B cell (primary cell): ENCODE results near the gene EXOC6. TPM values are rescaled to one million over a fixed set of nuclear protein-coding genes. Genes with fewer than 3 reads are reported as not detected.

Source experiments
- ATAC-seq: fragments of 200-7000 bp; cut with Tn5 transposase; one replicate; pipeline ENCODE4 v1.10.0; 2021; ENCODE audit warnings: low read depth, mild to moderate bottlenecking, moderate number of reproducible peaks, moderate library complexity
- CTCF ChIA-PET: fragments of 350-600 bp; sonication (Branson Sonifier 250); formaldehyde crosslinking; loops from one replicate; lab custom pipeline; 2021; ENCODE audit warnings: antibody characterized with exemption, inconsistent platforms; lab: Charles Lee
- POLR2A ChIA-PET: fragments of 350-600 bp; sonication (Branson Sonifier 250); formaldehyde crosslinking; loops from one replicate; lab custom pipeline; 2021; ENCODE audit warnings: antibody characterized with exemption; lab: Charles Lee
- DNase-seq: peaks from one replicate; pipeline ENCODE4 v3.0.0; 2013
- H2AFZ ChIP-seq: 2 replicates; pipeline ENCODE4 v1.6.1; 2012; ENCODE audit warnings: mild to moderate bottlenecking, low read depth, low read length; ENCODE audit not compliant: insufficient read depth, poor library complexity, severe bottlenecking
- H3K27ac ChIP-seq, 2 donors: 1 replicate in 1 of 2; 2 replicates in 1 of 2; pipeline ENCODE4 v1.5.1; 2012 to 2013; ENCODE audit warnings: low read length in 2 of 2, mild to moderate bottlenecking in 2 of 2, moderate library complexity in 1 of 2
- H3K27me3 ChIP-seq, 4 experiments: fragments of 200-600 bp in 1 of 4; sonication (generic) in 1 of 4; replicated peaks in 1 of 4; 1 replicate in 2 of 4; 2 replicates in 2 of 4; pipeline versions ENCODE4 v1.6.1 to v1.7.0; 2013 to 2016; ENCODE audit warnings: low read length in 3 of 4, mild to moderate bottlenecking in 2 of 4, mixed read lengths in 1 of 4, moderate library complexity in 1 of 4; ENCODE audit not compliant: insufficient read depth in 4 of 4, control insufficient read depth in 3 of 4; ENCODE audit errors: control extremely low read depth in 1 of 4
- H3K36me3 ChIP-seq, 2 experiments: replicated peaks in 1 of 2; 1 replicate in 1 of 2; 2 replicates in 1 of 2; pipeline versions ENCODE4 v1.6.1 to v1.7.1; 2013; ENCODE audit warnings: low read length in 1 of 2; ENCODE audit not compliant: insufficient read depth in 2 of 2, control insufficient read depth in 1 of 2; ENCODE audit errors: control extremely low read depth in 1 of 2, extremely low read depth in 1 of 2
- H3K4me1 ChIP-seq, 2 donors: fragments of 200-600 bp in 1 of 2; sonication (generic) in 1 of 2; 1 replicate in 1 of 2; 2 replicates in 1 of 2; pipeline versions ENCODE4 v1.5.1 to v1.6.1; 2013 to 2017; ENCODE audit warnings: low read length in 2 of 2; ENCODE audit not compliant: control insufficient read depth in 2 of 2, insufficient read depth in 2 of 2
- H3K4me2 ChIP-seq: replicated peaks from 2 replicates; pipeline ENCODE3; 2012; ENCODE audit warnings: mild to moderate bottlenecking, low read depth, low read length; ENCODE audit not compliant: poor library complexity, severe bottlenecking
- H3K4me3 ChIP-seq, 5 experiments: fragments of 200-600 bp in 1 of 5; sonication (generic) in 1 of 5; 1 replicate in 3 of 5; 2 replicates in 2 of 5; pipeline versions ENCODE4 v1.5.1 to v1.7.0; 2011 to 2016; ENCODE audit warnings: low read length in 4 of 5, mild to moderate bottlenecking in 4 of 5, low read depth in 2 of 5, control low read depth in 1 of 5, moderate library complexity in 1 of 5; ENCODE audit not compliant: insufficient read depth in 1 of 5; ENCODE audit errors: control extremely low read depth in 1 of 5, extremely low read depth in 1 of 5
- H3K79me2 ChIP-seq: fragments of 200-600 bp; sonication (generic); one replicate; pipeline ENCODE4 v1.6.0; 2016; ENCODE audit warnings: low read length; ENCODE audit not compliant: control insufficient read depth, insufficient read depth
- H3K9ac ChIP-seq: fragments of 200-600 bp; sonication (generic); 2 replicates; pipeline ENCODE4 v1.6.1; 2017; ENCODE audit warnings: mild to moderate bottlenecking, low read length, moderate library complexity
- H3K9me3 ChIP-seq, 3 donors: one replicate each; pipeline versions ENCODE4 v1.6.1 to v1.7.1; 2013; ENCODE audit warnings: low read length in 2 of 3; ENCODE audit not compliant: control insufficient read depth in 2 of 3, insufficient read depth in 1 of 3; ENCODE audit errors: control extremely low read depth in 1 of 3
- H4K20me1 ChIP-seq: 2 replicates; pipeline ENCODE4 v1.6.0; 2012; ENCODE audit warnings: mild to moderate bottlenecking, low read length; ENCODE audit not compliant: insufficient read depth, control insufficient read depth, poor library complexity, severe bottlenecking
- H3K27ac Mint-ChIP-seq: one replicate; pipeline ENCODE4 v1.8.0; 2021; ENCODE audit warnings: mixed read lengths
- H3K27me3 Mint-ChIP-seq: one replicate; pipeline ENCODE4 v1.8.0; 2021; ENCODE audit warnings: mixed read lengths
- H3K4me1 Mint-ChIP-seq: one replicate; pipeline ENCODE4 v1.8.0; 2021; ENCODE audit warnings: mixed read lengths
- H3K4me3 Mint-ChIP-seq: one replicate; pipeline ENCODE4 v1.8.0; 2021; ENCODE audit warnings: mixed read lengths
- H3K9me3 Mint-ChIP-seq: one replicate; pipeline ENCODE4 v1.8.0; 2022; ENCODE audit warnings: mixed read lengths; ENCODE audit not compliant: insufficient read depth
- EZH2 ChIP-seq: IDR thresholded peaks from 2 replicates; pipeline ENCODE4 v1.6.1; 2012; ENCODE audit warnings: borderline replicate concordance, low read depth, mild to moderate bottlenecking, moderate library complexity, low read length; ENCODE audit not compliant: insufficient read depth, poor library complexity, severe bottlenecking
- WGBS: methylation state at CpG from one replicate; pipeline ENCODE4 v1.1.5; 2013; ENCODE audit warnings: missing lambda C conversion rate; ENCODE audit not compliant: insufficient coverage; 5-methylcytosine and 5-hydroxymethylcytosine counted together
- intact Hi-C: fragments of 100-400 bp; cut with micrococcal nuclease; formaldehyde crosslinking; loops from one replicate; pipeline ENCODE4 v1.10.0; 2022
- polyA plus RNA-seq: library from polyadenylated mRNA; depleted of rRNA; stranded (reverse); fragments of >200 nt; gene quantifications from 2 replicates; pipeline ENCODE4 v1.2.3, GENCODE V29; 2012
- total RNA-seq, 2 donors: library from RNA; stranded (reverse); fragments of 120-200 nt in 1 of 2; gene quantifications; 1 replicate in 1 of 2; 2 replicates in 1 of 2; pipeline versions ENCODE4 v1.2.3 to v1.2.4, GENCODE V29; 2013 to 2022
- TF ChIP-seq, protein P1 (sequence below): fragments of 200-600 bp; IDR thresholded peaks from one replicate; pipeline ENCODE4 v1.8.0; 2022; ENCODE audit warnings: antibody characterized with exemption, mild to moderate bottlenecking

Gene EXOC6
- total and polyA plus RNA-seq, 2 donors (not counting 1 experiment from before 2014, with no cell fraction given), result 7.9 to 22.6 TPM

DNA sequence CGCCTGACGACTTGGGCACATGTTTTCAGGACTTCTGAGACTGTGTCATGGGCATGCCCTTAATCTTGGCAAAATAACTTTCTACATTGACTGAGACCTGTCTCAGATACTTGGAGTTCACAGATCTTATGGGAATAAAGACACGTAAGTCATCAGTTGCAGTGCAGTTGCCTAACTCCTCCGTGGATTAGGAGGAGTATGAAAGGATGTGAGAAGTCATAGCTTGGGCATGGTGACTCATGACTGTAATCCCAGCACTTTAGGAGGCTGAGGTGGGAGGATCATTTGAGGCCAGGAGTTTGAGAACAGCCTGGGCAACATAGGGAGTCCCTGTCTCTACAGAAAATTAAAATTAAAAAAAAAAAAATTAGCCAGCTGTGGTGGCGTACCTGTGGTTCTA, 49.6 kb downstream of the EXOC6 start:
- no peak overlapping the region for H3K4me2 ChIP-seq
- DNase-seq, result no peak
- H3K4me3 ChIP-seq, result no peak overlapping the region
- no peaks in the 10 kb centered on the region for H3K9me3 ChIP-seq
- ChIA-PET POLR2A (no interaction called here), CTCF (interaction anchor here (1.6 to 2.8 kb wide), 2 partner anchors 12 to 381 kb away, joined by 4 to 20 read pairs; no protein-coding TSS in a partner anchor)
- Mint-ChIP-seq H3K4me3 (no peak overlapping the region), H3K9me3 (no peaks in the 10 kb centered on the region), H3K27me3 (no peaks in the 10 kb centered on the region), H3K27ac (no peak overlapping the region), H3K4me1 (peaks cover 6% of the 10 kb centered on the region)
- TF ChIP-seq, protein P1, sequence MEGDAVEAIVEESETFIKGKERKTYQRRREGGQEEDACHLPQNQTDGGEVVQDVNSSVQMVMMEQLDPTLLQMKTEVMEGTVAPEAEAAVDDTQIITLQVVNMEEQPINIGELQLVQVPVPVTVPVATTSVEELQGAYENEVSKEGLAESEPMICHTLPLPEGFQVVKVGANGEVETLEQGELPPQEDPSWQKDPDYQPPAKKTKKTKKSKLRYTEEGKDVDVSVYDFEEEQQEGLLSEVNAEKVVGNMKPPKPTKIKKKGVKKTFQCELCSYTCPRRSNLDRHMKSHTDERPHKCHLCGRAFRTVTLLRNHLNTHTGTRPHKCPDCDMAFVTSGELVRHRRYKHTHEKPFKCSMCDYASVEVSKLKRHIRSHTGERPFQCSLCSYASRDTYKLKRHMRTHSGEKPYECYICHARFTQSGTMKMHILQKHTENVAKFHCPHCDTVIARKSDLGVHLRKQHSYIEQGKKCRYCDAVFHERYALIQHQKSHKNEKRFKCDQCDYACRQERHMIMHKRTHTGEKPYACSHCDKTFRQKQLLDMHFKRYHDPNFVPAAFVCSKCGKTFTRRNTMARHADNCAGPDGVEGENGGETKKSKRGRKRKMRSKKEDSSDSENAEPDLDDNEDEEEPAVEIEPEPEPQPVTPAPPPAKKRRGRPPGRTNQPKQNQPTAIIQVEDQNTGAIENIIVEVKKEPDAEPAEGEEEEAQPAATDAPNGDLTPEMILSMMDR, result no peak
- TF ChIP-seq EZH2, result no peak
- no peaks in the 10 kb centered on the region for H4K20me1 ChIP-seq
- ATAC-seq, result no peak
- peaks cover 16 to 29% of the 10 kb centered on the region in 2 experiments for H3K36me3 ChIP-seq
- no peaks in the 10 kb centered on the region for H3K4me1 ChIP-seq
- H3K9ac ChIP-seq, result no peak overlapping the region
- WGBS, result 98% methylated on average over 5 of the region's 5 CpGs
- intact Hi-C loops, result no loop called here
- H3K79me2 ChIP-seq, result no peaks in the 10 kb centered on the region
- no peak overlapping the region for H3K27ac ChIP-seq
- no peaks in the 10 kb centered on the region for H3K27me3 ChIP-seq
- H2AFZ ChIP-seq, result no peak overlapping the region

DNA sequence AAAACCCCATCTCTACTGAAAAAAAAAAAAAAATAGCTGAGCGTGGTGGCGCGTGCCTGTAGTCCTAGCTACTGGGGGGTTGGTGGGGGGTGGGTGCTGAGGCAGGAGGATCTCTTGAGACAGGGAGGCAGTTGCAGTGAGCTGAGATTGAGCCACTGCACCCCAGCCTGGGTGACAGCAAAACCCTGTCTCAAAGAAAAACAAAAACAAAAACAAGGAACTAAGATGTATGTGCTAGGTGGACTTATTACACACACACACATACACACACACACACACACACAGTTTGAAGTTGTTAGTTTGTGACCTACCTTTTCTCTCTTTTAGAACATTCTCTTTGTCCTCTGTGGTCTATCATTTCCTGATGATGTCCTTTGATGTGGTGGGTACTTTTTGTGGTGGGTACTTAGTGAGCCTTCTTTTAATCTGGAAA, 53.5 kb downstream of the EXOC6 start:
- Mint-ChIP-seq H3K27ac (no peak overlapping the region), H3K9me3 (no peaks in the 10 kb centered on the region), H3K4me1 (peaks cover 6% of the 10 kb centered on the region), H3K27me3 (no peaks in the 10 kb centered on the region), H3K4me3 (no peak overlapping the region)
- WGBS, result no CpG with 5 or more reads among the region's 3 CpGs
- TF ChIP-seq, protein P1, result no peak
- TF ChIP-seq EZH2, result no peak
- Histone ChIP-seq H2AFZ (no peak overlapping the region), H3K36me3 (peaks cover 10 to 28% of the 10 kb centered on the region in 2 experiments), H3K9me3 (no peaks in the 10 kb centered on the region), H3K4me2 (no peak overlapping the region), H3K9ac (no peak overlapping the region), H3K27ac (no peak overlapping the region), H3K27me3 (no peaks in the 10 kb centered on the region), H4K20me1 (no peaks in the 10 kb centered on the region), H3K4me1 (no peaks in the 10 kb centered on the region), H3K79me2 (no peaks in the 10 kb centered on the region), H3K4me3 (no peak overlapping the region)
- ATAC-seq (no peak), DNase-seq (peak; percentile 20)
- intact Hi-C loops, result no loop called here
- POLR2A ChIA-PET, result interaction anchor here (0.6 kb wide), 1 partner anchor 57 kb away, joined by 4 read pairs; no protein-coding TSS in a partner anchor
- CTCF ChIA-PET, result interaction anchor here (1.2 to 1.8 kb wide), 2 partner anchors 14 to 385 kb away, joined by 4 to 7 read pairs; no protein-coding TSS in a partner anchor
